ENCODE results near the gene IRAK1BP1. TPM values are rescaled to one million over a fixed set of nuclear protein-coding genes. Genes with fewer than 3 reads are reported as not detected.
"Not testable (repeated sequence)": the region's sequence is repeated elsewhere in the genome, so short reads cannot be mapped to it uniquely, and the experiment has no call there.

The IRAK1BP1 gene
- 1 to 10 TPM in 11 of 12 donors, not detected in 1; 2.3 to 9.9 (median 4.1) TPM for polyA plus RNA-seq (ENCODE audit: insufficient read length in 12 of 12)
- long read RNA-seq, donor 1, full-length matches to known transcripts = 3 of 163 reads
- long read RNA-seq, donor 1, partial matches to known transcripts = 160 of 163 reads
- long read RNA-seq, donor 1, other reads (novel, unspliced or antisense) = 0 of 163 reads
- long read RNA-seq, donor 2, full-length matches to known transcripts = 3 of 3 reads
- long read RNA-seq, donor 2, partial matches to known transcripts = 0 of 3 reads
- long read RNA-seq, donor 2, other reads (novel, unspliced or antisense) = 0 of 3 reads
- long read RNA-seq, donor 3, full-length matches to known transcripts = 2 of 2 reads
- long read RNA-seq, donor 3, partial matches to known transcripts = 0 of 2 reads
- long read RNA-seq, donor 3, other reads (novel, unspliced or antisense) = 0 of 2 reads
- long read RNA-seq, donor 4, full-length matches to known transcripts = 2 of 2 reads
- long read RNA-seq, donor 4, partial matches to known transcripts = 0 of 2 reads
- long read RNA-seq, donor 4, other reads (novel, unspliced or antisense) = 0 of 2 reads
- long read RNA-seq, donor 5, full-length matches to known transcripts = 2 of 11 reads
- long read RNA-seq, donor 5, partial matches to known transcripts = 9 of 11 reads
- long read RNA-seq, donor 5, other reads (novel, unspliced or antisense) = 0 of 11 reads
- long read RNA-seq, donor 6, full-length matches to known transcripts = 1 of 1 reads
- long read RNA-seq, donor 6, partial matches to known transcripts = 0 of 1 reads
- long read RNA-seq, donor 6, other reads (novel, unspliced or antisense) = 0 of 1 reads
- long read RNA-seq, donor 7, full-length matches to known transcripts = 4 of 4 reads
- long read RNA-seq, donor 7, partial matches to known transcripts = 0 of 4 reads
- long read RNA-seq, donor 7, other reads (novel, unspliced or antisense) = 0 of 4 reads
- long read RNA-seq, donor 8, full-length matches to known transcripts = 2 of 2 reads
- long read RNA-seq, donor 8, partial matches to known transcripts = 0 of 2 reads
- long read RNA-seq, donor 8, other reads (novel, unspliced or antisense) = 0 of 2 reads
- long read RNA-seq, donor 9, full-length matches to known transcripts = 1 of 1 reads
- long read RNA-seq, donor 9, partial matches to known transcripts = 0 of 1 reads
- long read RNA-seq, donor 9, other reads (novel, unspliced or antisense) = 0 of 1 reads
- long read RNA-seq, donor 10, full-length matches to known transcripts = 3 of 3 reads
- long read RNA-seq, donor 10, partial matches to known transcripts = 0 of 3 reads
- long read RNA-seq, donor 10, other reads (novel, unspliced or antisense) = 0 of 3 reads
- long read RNA-seq, donor 11, full-length matches to known transcripts = 3 of 21 reads
- long read RNA-seq, donor 11, partial matches to known transcripts = 18 of 21 reads
- long read RNA-seq, donor 11, other reads (novel, unspliced or antisense) = 0 of 21 reads

GRCh38 chr6:78867370-78868040, at the start of gene IRAK1BP1:
Gene IRAK1BP1, plus strand, starts transcription at chr6:78867551. Its CDS starts 26 bp downstream, at chr6:78867577.
- DNase-seq = peak; percentile 88

GRCh38 chr6:78824045-78824444, 43.3 kb upstream of the IRAK1BP1 start:
- no peak for DNase-seq

- DNase-seq = no peak
Observed at GRCh38 chr6:78829407-78829806, 37.9 kb upstream of the IRAK1BP1 start.

GRCh38 chr6:78830805-78831204, 36.5 kb upstream of the IRAK1BP1 start:
- DNase-seq = no peak

GRCh38 chr6:78831492-78831891, 35.9 kb upstream of the IRAK1BP1 start:
- no peak for DNase-seq

- no peak for DNase-seq
Observed at GRCh38 chr6:78832091-78832808, 35.1 kb upstream of the IRAK1BP1 start.

- DNase-seq = no peak
Observed at GRCh38 chr6:78835817-78836216, 31.5 kb upstream of the IRAK1BP1 start.

GRCh38 chr6:78836598-78836997, 30.8 kb upstream of the IRAK1BP1 start:
- DNase-seq = no peak

- DNase-seq = no peak
Observed at GRCh38 chr6:78841111-78841510, 26.2 kb upstream of the IRAK1BP1 start.

GRCh38 chr6:78842953-78843352, 24.4 kb upstream of the IRAK1BP1 start:
- no peak for DNase-seq

GRCh38 chr6:78844899-78845298, 22.5 kb upstream of the IRAK1BP1 start:
- no peak for DNase-seq

GRCh38 chr6:78845567-78845966, 21.8 kb upstream of the IRAK1BP1 start:
- DNase-seq = no peak

- DNase-seq = no peak
Observed at GRCh38 chr6:78850621-78851020, 16.7 kb upstream of the IRAK1BP1 start.

- DNase-seq = no peak
Observed at GRCh38 chr6:78851156-78851555, 16.2 kb upstream of the IRAK1BP1 start.

- DNase-seq = no peak
Observed at GRCh38 chr6:78854546-78854945, 12.8 kb upstream of the IRAK1BP1 start.

- not testable (repeated sequence) for DNase-seq
Observed at GRCh38 chr6:78858339-78858938, 8.9 kb upstream of the IRAK1BP1 start.

- DNase-seq = no peak
Observed at GRCh38 chr6:78861509-78861908, 5.8 kb upstream of the IRAK1BP1 start.

GRCh38 chr6:78863576-78863975, 3.8 kb upstream of the IRAK1BP1 start:
- no peak for DNase-seq

- DNase-seq = no peak
Observed at GRCh38 chr6:78864957-78865356, 2.4 kb upstream of the IRAK1BP1 start.

- no peak for DNase-seq
Observed at GRCh38 chr6:78867020-78867369, 356 bp upstream of the IRAK1BP1 start.

Measured in muscle of arm (tissue), 14 donors.